HUES6 (cell line): ENCODE data around the gene TRPM3.

Experiments used
- H3K27ac ChIP-seq: 2 replicates; pipeline ENCODE4 v1.7.0; 2013; ENCODE audit warnings: low read depth, mild to moderate bottlenecking, low read length, inconsistent platforms
- H3K27me3 ChIP-seq: 2 replicates; pipeline ENCODE4 v1.6.1; 2013; ENCODE audit warnings: low read length; ENCODE audit not compliant: control insufficient read depth, insufficient read depth
- H3K36me3 ChIP-seq: 2 replicates; pipeline ENCODE4 v1.6.1; 2013; ENCODE audit warnings: low read length; ENCODE audit not compliant: control insufficient read depth, insufficient read depth
- H3K4me1 ChIP-seq: 2 replicates; pipeline ENCODE4 v1.6.1; 2013; ENCODE audit warnings: low read length; ENCODE audit not compliant: control insufficient read depth, insufficient read depth
- H3K4me3 ChIP-seq: 2 replicates; pipeline ENCODE4 v1.5.1; 2013; ENCODE audit warnings: low read depth, low read length
- H3K9ac ChIP-seq: one replicate; pipeline ENCODE4 v1.6.1; 2013; ENCODE audit warnings: mild to moderate bottlenecking, low read length
- H3K9me3 ChIP-seq: 2 replicates; pipeline ENCODE4 v1.6.1; 2013; ENCODE audit warnings: low read depth, low read length; ENCODE audit not compliant: control insufficient read depth, insufficient read depth

TRPM3 gene

GRCh38 chr9:71128796-71129195 is 7.4 kb upstream of the TRPM3 start:
- Histone ChIP-seq H3K4me3 (no peak overlapping the region), H3K27ac (no peak overlapping the region), H3K9ac (no peak overlapping the region), H3K36me3 (no peaks in the 10 kb centered on the region), H3K9me3 (no peaks in the 10 kb centered on the region), H3K4me1 (peaks cover 10% of the 10 kb centered on the region), H3K27me3 (no peaks in the 10 kb centered on the region)

DNA sequence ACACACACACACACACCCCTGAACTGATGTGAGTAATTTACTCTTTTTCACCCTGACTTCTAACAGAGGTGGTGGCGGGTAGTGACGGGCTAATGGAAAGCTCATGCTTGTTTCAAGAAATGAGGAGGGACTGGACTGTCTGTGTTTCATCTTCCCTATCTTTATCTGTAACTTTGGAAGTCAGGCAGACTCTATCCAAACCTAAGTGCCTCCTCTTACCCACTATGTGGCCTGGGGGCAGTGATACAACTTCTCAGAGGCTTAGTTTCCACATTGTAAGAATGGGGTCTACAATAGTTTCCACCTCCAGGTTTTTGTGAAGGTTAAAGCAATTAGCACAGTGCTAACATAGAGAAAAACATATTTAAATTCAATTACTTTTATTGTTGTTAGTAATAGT is 5.9 kb upstream of the TRPM3 start:
- H3K27me3 ChIP-seq = no peaks in the 10 kb centered on the region
- H3K36me3 ChIP-seq = no peaks in the 10 kb centered on the region
- H3K27ac ChIP-seq = no peak overlapping the region
- no peaks in the 10 kb centered on the region for H3K9me3 ChIP-seq
- no peak overlapping the region for H3K9ac ChIP-seq
- peaks cover 24% of the 10 kb centered on the region for H3K4me1 ChIP-seq
- no peak overlapping the region for H3K4me3 ChIP-seq

GRCh38 chr9:71122421-71122820 is 1.0 kb upstream of the TRPM3 start:
- Histone ChIP-seq H3K4me1 (peaks cover 59% of the 10 kb centered on the region), H3K4me3 (peak overlapping the region; percentile 81), H3K9me3 (no peaks in the 10 kb centered on the region), H3K36me3 (no peaks in the 10 kb centered on the region), H3K27me3 (no peaks in the 10 kb centered on the region; the same call in 1 of the 2 replicates), H3K27ac (no peak overlapping the region), H3K9ac (no peak overlapping the region)

- Histone ChIP-seq H3K9ac (no peak overlapping the region), H3K4me3 (peak overlapping the region; percentile 81), H3K4me1 (peaks cover 59% of the 10 kb centered on the region), H3K36me3 (no peaks in the 10 kb centered on the region), H3K9me3 (no peaks in the 10 kb centered on the region), H3K27ac (0 out of 2 replicates have a peak overlapping the region, but pooled peaks have one; percentile 30), H3K27me3 (no peaks in the 10 kb centered on the region; the same call in 1 of the 2 replicates)
These were observed 528 bp upstream of the TRPM3 start for GRCh38 chr9:71122022-71122275.

GRCh38 chr9:71120501-71121247 is 747 bp downstream of the TRPM3 start:
- Histone ChIP-seq H3K4me1 (peaks cover 59% of the 10 kb centered on the region), H3K4me3 (peak overlapping the region; percentile 81), H3K36me3 (no peaks in the 10 kb centered on the region), H3K9ac (peak overlapping the region; percentile 59), H3K27me3 (no peaks in the 10 kb centered on the region; the same call in 1 of the 2 replicates), H3K27ac (peak overlapping the region; percentile 55; the same call in 1 of the 2 replicates), H3K9me3 (no peaks in the 10 kb centered on the region)

DNA sequence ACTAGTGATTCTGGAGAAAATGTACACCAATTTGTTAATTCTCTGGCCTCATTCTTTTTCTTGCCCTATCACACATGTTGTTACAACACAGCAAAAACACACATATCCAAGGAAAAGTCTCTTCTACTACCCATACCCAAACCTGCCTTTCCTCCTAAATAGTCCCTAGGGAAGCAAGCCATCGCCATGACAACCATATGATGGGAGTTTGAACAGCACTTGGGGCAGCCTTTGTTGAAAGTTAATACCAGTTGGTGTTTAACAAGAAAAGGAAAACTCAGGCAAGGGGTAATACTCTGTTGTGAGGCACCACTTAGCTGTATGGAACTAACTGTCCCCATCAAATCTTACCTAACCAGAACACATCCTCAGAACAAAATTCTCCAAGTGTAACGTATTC is 1.7 kb downstream of the TRPM3 start:
- H3K9me3 ChIP-seq = no peaks in the 10 kb centered on the region
- H3K27ac ChIP-seq = no peak overlapping the region
- H3K4me1 ChIP-seq = peaks cover 63% of the 10 kb centered on the region
- H3K9ac ChIP-seq = no peak overlapping the region
- H3K36me3 ChIP-seq = no peaks in the 10 kb centered on the region
- H3K27me3 ChIP-seq = no peaks in the 10 kb centered on the region; the same call in 1 of the 2 replicates
- H3K4me3 ChIP-seq = peak overlapping the region; percentile 81

- H3K36me3 ChIP-seq = no peaks in the 10 kb centered on the region
- H3K4me3 ChIP-seq = no peak overlapping the region
- H3K4me1 ChIP-seq = peaks cover 50% of the 10 kb centered on the region
- no peak overlapping the region for H3K9ac ChIP-seq
- no peaks in the 10 kb centered on the region; the same call in 1 of the 2 replicates for H3K27me3 ChIP-seq
- no peaks in the 10 kb centered on the region for H3K9me3 ChIP-seq
- no peak overlapping the region for H3K27ac ChIP-seq
These were observed 3.1 kb downstream of the TRPM3 start for GRCh38 chr9:71118324-71118723.

GRCh38 chr9:71115448-71115975 is 5.9 kb downstream of the TRPM3 start:
- H3K4me3 ChIP-seq = no peak overlapping the region
- peaks cover 33% of the 10 kb centered on the region; the same call in 1 of the 2 replicates for H3K4me1 ChIP-seq
- H3K27ac ChIP-seq = no peak overlapping the region
- H3K9ac ChIP-seq = no peak overlapping the region
- no peaks in the 10 kb centered on the region for H3K9me3 ChIP-seq
- H3K36me3 ChIP-seq = no peaks in the 10 kb centered on the region
- no peaks in the 10 kb centered on the region for H3K27me3 ChIP-seq

- H3K36me3 ChIP-seq = no peaks in the 10 kb centered on the region
- peaks cover 10% of the 10 kb centered on the region; the same call in 1 of the 2 replicates for H3K4me1 ChIP-seq
- H3K4me3 ChIP-seq = no peak overlapping the region
- no peak overlapping the region for H3K9ac ChIP-seq
- no peaks in the 10 kb centered on the region for H3K27me3 ChIP-seq
- H3K9me3 ChIP-seq = no peaks in the 10 kb centered on the region
- no peak overlapping the region for H3K27ac ChIP-seq
These were observed 8.6 kb downstream of the TRPM3 start for GRCh38 chr9:71112866-71113265.

- H3K4me1 ChIP-seq = peaks cover 5% of the 10 kb centered on the region; the same call in 1 of the 2 replicates
- no peak overlapping the region for H3K27ac ChIP-seq
- no peak overlapping the region for H3K4me3 ChIP-seq
- H3K27me3 ChIP-seq = no peaks in the 10 kb centered on the region
- H3K9me3 ChIP-seq = no peaks in the 10 kb centered on the region
- no peak overlapping the region for H3K9ac ChIP-seq
- no peaks in the 10 kb centered on the region for H3K36me3 ChIP-seq
These were observed 12.5 kb downstream of the TRPM3 start for GRCh38 chr9:71108937-71109336.

DNA sequence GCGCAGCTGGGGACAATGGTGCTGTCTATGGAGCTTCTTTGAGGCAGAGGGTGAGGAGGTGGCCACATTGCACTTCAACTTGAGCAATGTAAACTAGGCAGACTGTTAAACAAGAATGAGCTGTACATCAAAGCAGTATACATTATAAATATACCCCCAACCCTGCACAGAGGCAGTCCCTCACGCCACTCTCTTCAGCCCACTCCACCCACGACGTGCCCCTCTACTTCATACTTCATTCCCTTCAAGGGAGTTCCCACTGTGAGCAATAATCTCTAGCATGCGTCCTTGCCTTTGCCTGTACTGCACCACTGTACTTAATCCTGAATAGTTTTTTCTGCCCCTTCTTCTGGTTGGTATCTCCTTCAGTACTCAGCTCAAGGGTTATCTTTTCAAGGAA is 14.4 kb downstream of the TRPM3 start:
- H3K36me3 ChIP-seq = no peaks in the 10 kb centered on the region
- H3K9me3 ChIP-seq = no peaks in the 10 kb centered on the region
- no peak overlapping the region for H3K4me3 ChIP-seq
- H3K4me1 ChIP-seq = no peaks in the 10 kb centered on the region
- no peaks in the 10 kb centered on the region for H3K27me3 ChIP-seq
- H3K9ac ChIP-seq = no peak overlapping the region
- no peak overlapping the region for H3K27ac ChIP-seq
